ENCODE measurements around the gene RPS24. TPM values are rescaled to one million over a fixed set of nuclear protein-coding genes. Genes with fewer than 3 reads are reported as not detected.

The RPS24 gene
- total and polyA plus RNA-seq, 2 of the 13 experiments (the other 11 are each of a cell fraction or from before 2014, with no cell fraction given), result 2,690 to 3,319 TPM

DNA sequence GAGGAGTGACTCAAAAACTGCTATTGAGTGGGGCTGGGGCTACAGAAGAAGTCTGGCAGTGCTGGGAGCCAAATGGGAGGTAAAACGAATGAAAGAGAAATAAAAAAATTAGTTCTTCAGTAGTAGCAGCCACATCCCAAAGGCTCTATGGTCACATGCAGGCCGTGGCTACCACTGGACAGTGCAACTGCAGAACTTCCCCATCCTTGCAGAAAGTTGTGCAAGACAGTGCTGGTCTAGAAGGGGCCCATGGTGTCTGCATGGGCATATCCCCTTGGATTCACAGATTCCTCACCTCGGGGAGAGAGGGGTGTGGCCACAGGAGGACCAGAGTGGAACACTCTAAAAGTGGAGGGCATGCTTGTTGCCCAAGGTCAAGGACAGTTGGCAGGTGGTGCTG is 47.6 kb downstream of the RPS24 start:
- ChIA-PET POLR2A (no interaction called here), CTCF (ENCODE audit: low intra/inter-chr PET ratio, low total read pairs) (no interaction called here)
- no peaks in the 10 kb centered on the region for H3K36me3 ChIP-seq (replicated peaks in 1 of 2; ENCODE audit: control insufficient read depth in 1 of 2, insufficient read depth in 2 of 2, low read length in 2 of 2)
- H3K79me2 ChIP-seq (ENCODE audit: insufficient read depth, low read length), result no peaks in the 10 kb centered on the region
- H3K27me3 ChIP-seq (ENCODE audit: control insufficient read depth in 1 of 2, insufficient read depth in 2 of 2, low read length in 2 of 2), result peaks cover 3 to 5% of the 10 kb centered on the region in 2 experiments; a peak in 2 of 5 replicates
- H4K20me1 ChIP-seq (ENCODE audit: insufficient read depth, low read length), result no peaks in the 10 kb centered on the region
- H3K9ac ChIP-seq (ENCODE audit: insufficient read depth, low read depth, low read length), result no peak overlapping the region
- no peaks in the 10 kb centered on the region for H3K9me3 ChIP-seq (ENCODE audit: low read length)
- no peak overlapping the region for H3K27ac ChIP-seq (ENCODE audit: extremely low read length, insufficient read depth, low read length)
- intact Hi-C loops (cut with micrococcal nuclease; ENCODE audit: unreplicated experiment), result no loop called here
- no peak overlapping the region for H2AFZ ChIP-seq (ENCODE audit: low read length)
- BruUV-seq (replicated peaks), result no TSS peak
- no peak for ATAC-seq
- in situ Hi-C loops (cut with HindIII; ENCODE audit: extremely low pct_ligation_motif_present, low pct_unique_long_range_greater_than_20kb), result no loop called here
- 8% methylated on average over 3 of the region's 3 CpGs for WGBS (ENCODE audit: low lambda C conversion rate)
- H3K4me1 ChIP-seq (ENCODE audit: insufficient read depth, low read length), result no peaks in the 10 kb centered on the region
- DNase-seq (ENCODE audit: low spot score), result no peak
- H3K4me2 ChIP-seq (ENCODE audit: low read depth, low read length), result no peak overlapping the region
- no peak overlapping the region for H3K4me3 ChIP-seq (replicated peaks in 1 of 3; ENCODE audit: insufficient read depth in 1 of 3, low read depth in 2 of 3, low read length in 3 of 3)
- no peak for FAIRE-seq
- no peak for TF ChIP-seq TP53 (CRISPR knock-in tag; conservative IDR thresholded peaks at IDR 0.05)
- TF ChIP-seq MAFF (IDR thresholded peaks at IDR 0.05; ENCODE audit: low read depth, low read length), result no peak
- no peak for TF ChIP-seq U2AF2 (IDR thresholded peaks at IDR 0.05; ENCODE audit: low read depth, low read length)
- TF ChIP-seq, protein P1, sequence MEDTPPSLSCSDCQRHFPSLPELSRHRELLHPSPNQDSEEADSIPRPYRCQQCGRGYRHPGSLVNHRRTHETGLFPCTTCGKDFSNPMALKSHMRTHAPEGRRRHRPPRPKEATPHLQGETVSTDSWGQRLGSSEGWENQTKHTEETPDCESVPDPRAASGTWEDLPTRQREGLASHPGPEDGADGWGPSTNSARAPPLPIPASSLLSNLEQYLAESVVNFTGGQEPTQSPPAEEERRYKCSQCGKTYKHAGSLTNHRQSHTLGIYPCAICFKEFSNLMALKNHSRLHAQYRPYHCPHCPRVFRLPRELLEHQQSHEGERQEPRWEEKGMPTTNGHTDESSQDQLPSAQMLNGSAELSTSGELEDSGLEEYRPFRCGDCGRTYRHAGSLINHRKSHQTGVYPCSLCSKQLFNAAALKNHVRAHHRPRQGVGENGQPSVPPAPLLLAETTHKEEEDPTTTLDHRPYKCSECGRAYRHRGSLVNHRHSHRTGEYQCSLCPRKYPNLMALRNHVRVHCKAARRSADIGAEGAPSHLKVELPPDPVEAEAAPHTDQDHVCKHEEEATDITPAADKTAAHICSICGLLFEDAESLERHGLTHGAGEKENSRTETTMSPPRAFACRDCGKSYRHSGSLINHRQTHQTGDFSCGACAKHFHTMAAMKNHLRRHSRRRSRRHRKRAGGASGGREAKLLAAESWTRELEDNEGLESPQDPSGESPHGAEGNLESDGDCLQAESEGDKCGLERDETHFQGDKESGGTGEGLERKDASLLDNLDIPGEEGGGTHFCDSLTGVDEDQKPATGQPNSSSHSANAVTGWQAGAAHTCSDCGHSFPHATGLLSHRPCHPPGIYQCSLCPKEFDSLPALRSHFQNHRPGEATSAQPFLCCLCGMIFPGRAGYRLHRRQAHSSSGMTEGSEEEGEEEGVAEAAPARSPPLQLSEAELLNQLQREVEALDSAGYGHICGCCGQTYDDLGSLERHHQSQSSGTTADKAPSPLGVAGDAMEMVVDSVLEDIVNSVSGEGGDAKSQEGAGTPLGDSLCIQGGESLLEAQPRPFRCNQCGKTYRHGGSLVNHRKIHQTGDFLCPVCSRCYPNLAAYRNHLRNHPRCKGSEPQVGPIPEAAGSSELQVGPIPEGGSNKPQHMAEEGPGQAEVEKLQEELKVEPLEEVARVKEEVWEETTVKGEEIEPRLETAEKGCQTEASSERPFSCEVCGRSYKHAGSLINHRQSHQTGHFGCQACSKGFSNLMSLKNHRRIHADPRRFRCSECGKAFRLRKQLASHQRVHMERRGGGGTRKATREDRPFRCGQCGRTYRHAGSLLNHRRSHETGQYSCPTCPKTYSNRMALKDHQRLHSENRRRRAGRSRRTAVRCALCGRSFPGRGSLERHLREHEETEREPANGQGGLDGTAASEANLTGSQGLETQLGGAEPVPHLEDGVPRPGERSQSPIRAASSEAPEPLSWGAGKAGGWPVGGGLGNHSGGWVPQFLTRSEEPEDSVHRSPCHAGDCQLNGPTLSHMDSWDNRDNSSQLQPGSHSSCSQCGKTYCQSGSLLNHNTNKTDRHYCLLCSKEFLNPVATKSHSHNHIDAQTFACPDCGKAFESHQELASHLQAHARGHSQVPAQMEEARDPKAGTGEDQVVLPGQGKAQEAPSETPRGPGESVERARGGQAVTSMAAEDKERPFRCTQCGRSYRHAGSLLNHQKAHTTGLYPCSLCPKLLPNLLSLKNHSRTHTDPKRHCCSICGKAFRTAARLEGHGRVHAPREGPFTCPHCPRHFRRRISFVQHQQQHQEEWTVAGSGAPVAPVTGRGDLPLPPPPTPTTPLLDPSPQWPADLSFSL (CRISPR knock-in tag; IDR thresholded peaks at IDR 0.05), result no peak
- TF ChIP-seq PHF21A (CRISPR knock-in tag; IDR thresholded peaks at IDR 0.05), result no peak
- TF ChIP-seq, protein P2, sequence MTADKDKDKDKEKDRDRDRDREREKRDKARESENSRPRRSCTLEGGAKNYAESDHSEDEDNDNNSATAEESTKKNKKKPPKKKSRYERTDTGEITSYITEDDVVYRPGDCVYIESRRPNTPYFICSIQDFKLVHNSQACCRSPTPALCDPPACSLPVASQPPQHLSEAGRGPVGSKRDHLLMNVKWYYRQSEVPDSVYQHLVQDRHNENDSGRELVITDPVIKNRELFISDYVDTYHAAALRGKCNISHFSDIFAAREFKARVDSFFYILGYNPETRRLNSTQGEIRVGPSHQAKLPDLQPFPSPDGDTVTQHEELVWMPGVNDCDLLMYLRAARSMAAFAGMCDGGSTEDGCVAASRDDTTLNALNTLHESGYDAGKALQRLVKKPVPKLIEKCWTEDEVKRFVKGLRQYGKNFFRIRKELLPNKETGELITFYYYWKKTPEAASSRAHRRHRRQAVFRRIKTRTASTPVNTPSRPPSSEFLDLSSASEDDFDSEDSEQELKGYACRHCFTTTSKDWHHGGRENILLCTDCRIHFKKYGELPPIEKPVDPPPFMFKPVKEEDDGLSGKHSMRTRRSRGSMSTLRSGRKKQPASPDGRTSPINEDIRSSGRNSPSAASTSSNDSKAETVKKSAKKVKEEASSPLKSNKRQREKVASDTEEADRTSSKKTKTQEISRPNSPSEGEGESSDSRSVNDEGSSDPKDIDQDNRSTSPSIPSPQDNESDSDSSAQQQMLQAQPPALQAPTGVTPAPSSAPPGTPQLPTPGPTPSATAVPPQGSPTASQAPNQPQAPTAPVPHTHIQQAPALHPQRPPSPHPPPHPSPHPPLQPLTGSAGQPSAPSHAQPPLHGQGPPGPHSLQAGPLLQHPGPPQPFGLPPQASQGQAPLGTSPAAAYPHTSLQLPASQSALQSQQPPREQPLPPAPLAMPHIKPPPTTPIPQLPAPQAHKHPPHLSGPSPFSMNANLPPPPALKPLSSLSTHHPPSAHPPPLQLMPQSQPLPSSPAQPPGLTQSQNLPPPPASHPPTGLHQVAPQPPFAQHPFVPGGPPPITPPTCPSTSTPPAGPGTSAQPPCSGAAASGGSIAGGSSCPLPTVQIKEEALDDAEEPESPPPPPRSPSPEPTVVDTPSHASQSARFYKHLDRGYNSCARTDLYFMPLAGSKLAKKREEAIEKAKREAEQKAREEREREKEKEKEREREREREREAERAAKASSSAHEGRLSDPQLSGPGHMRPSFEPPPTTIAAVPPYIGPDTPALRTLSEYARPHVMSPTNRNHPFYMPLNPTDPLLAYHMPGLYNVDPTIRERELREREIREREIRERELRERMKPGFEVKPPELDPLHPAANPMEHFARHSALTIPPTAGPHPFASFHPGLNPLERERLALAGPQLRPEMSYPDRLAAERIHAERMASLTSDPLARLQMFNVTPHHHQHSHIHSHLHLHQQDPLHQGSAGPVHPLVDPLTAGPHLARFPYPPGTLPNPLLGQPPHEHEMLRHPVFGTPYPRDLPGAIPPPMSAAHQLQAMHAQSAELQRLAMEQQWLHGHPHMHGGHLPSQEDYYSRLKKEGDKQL (CRISPR knock-in tag; IDR thresholded peaks at IDR 0.05; ENCODE audit: low read depth), result no peak
- TF ChIP-seq, protein P3, sequence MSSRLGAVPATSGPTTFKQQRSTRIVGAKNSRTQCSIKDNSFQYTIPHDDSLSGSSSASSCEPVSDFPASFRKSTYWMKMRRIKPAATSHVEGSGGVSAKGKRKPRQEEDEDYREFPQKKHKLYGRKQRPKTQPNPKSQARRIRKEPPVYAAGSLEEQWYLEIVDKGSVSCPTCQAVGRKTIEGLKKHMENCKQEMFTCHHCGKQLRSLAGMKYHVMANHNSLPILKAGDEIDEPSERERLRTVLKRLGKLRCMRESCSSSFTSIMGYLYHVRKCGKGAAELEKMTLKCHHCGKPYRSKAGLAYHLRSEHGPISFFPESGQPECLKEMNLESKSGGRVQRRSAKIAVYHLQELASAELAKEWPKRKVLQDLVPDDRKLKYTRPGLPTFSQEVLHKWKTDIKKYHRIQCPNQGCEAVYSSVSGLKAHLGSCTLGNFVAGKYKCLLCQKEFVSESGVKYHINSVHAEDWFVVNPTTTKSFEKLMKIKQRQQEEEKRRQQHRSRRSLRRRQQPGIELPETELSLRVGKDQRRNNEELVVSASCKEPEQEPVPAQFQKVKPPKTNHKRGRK (CRISPR knock-in tag; IDR thresholded peaks at IDR 0.05), result no peak
- TF ChIP-seq TOE1 (CRISPR knock-in tag; IDR thresholded peaks at IDR 0.05), result no peak
- no peak for TF ChIP-seq MBNL3 (CRISPR knock-in tag; conservative IDR thresholded peaks at IDR 0.05)
- TF ChIP-seq, protein P4, sequence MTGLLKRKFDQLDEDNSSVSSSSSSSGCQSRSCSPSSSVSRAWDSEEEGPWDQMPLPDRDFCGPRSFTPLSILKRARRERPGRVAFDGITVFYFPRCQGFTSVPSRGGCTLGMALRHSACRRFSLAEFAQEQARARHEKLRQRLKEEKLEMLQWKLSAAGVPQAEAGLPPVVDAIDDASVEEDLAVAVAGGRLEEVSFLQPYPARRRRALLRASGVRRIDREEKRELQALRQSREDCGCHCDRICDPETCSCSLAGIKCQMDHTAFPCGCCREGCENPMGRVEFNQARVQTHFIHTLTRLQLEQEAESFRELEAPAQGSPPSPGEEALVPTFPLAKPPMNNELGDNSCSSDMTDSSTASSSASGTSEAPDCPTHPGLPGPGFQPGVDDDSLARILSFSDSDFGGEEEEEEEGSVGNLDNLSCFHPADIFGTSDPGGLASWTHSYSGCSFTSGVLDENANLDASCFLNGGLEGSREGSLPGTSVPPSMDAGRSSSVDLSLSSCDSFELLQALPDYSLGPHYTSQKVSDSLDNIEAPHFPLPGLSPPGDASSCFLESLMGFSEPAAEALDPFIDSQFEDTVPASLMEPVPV (CRISPR knock-in tag; IDR thresholded peaks at IDR 0.05), result no peak

Measured in HepG2 (cell line).